HEK293T (cell line): ENCODE data around the gene TNIK.

Experiments used
- BHLHE40 ChIP-seq: fragments of 450-650 bp; IDR thresholded peaks from 2 replicates; pipeline ENCODE4 v1.6.1; 2016; ENCODE audit warnings: mild to moderate bottlenecking, moderate library complexity, borderline replicate concordance
- CTBP1 ChIP-seq: fragments of 450-650 bp; IDR thresholded peaks from 2 replicates; pipeline ENCODE4 v1.6.1; 2016; ENCODE audit warnings: borderline replicate concordance
- ELF4 ChIP-seq: fragments of 450-650 bp; IDR thresholded peaks from 2 replicates; pipeline ENCODE4 v1.6.1; 2017; ENCODE audit warnings: antibody characterized with exemption
- FOXA1 ChIP-seq: fragments of 450-650 bp; IDR thresholded peaks from 2 replicates; pipeline ENCODE4 v1.6.1; 2016; ENCODE audit warnings: mild to moderate bottlenecking
- FOXK2 ChIP-seq: fragments of 450-650 bp; IDR thresholded peaks from 2 replicates; pipeline ENCODE4 v1.6.1; 2016; ENCODE audit warnings: mild to moderate bottlenecking
- FOXM1 ChIP-seq: fragments of 450-650 bp; IDR thresholded peaks from 2 replicates; pipeline ENCODE4 v1.6.1; 2017; ENCODE audit warnings: mild to moderate bottlenecking, borderline replicate concordance
- L3MBTL2 ChIP-seq: fragments of 450-650 bp; conservative IDR thresholded peaks from 2 replicates; pipeline ENCODE4 v1.6.1; 2016; ENCODE audit warnings: mild to moderate bottlenecking
- NFRKB ChIP-seq: fragments of 450-650 bp; IDR thresholded peaks from 2 replicates; pipeline ENCODE4 v1.6.1; 2016; ENCODE audit warnings: mild to moderate bottlenecking, moderate library complexity
- SP1 ChIP-seq: fragments of 450-650 bp; IDR thresholded peaks from 2 replicates; pipeline ENCODE4 v1.6.1; 2017
- SUZ12 ChIP-seq: fragments of 450-650 bp; IDR thresholded peaks from 2 replicates; pipeline ENCODE4 v1.6.1; 2016; ENCODE audit warnings: mild to moderate bottlenecking
- TARDBP ChIP-seq: fragments of 450-650 bp; IDR thresholded peaks from 2 replicates; pipeline ENCODE4 v1.6.1; 2016
- TF ChIP-seq, protein P1 (sequence below): fragments of 450-650 bp; IDR thresholded peaks from 2 replicates; pipeline ENCODE4 v1.6.1; 2016

DNA sequence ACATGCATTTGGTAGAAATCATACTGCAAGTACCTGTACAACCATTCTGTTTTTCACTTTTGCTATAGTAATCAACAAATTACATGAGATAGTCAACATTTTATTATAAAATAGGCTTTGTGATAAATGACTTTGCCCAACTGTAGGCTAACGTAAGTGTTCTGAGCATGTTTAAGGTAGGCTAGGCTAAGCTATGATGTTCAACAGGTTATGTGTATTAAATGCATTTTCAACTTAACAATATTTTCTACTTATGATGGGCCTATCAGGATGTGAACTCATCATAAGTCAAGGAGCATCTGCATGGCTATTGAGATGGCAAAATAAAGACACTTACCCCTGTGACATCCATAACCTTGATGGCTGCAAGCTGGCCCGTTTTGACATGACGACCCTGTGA, 232.4 kb downstream of the TNIK start:
- TF ChIP-seq SP1 (no peak), SUZ12 (no peak), FOXM1 (no peak), CTBP1 (no peak), TARDBP (no peak), FOXA1 (no peak), BHLHE40 (no peak), ELF4 (no peak), FOXK2 (no peak), NFRKB (no peak), L3MBTL2 (no peak)
- TF ChIP-seq, protein P1, sequence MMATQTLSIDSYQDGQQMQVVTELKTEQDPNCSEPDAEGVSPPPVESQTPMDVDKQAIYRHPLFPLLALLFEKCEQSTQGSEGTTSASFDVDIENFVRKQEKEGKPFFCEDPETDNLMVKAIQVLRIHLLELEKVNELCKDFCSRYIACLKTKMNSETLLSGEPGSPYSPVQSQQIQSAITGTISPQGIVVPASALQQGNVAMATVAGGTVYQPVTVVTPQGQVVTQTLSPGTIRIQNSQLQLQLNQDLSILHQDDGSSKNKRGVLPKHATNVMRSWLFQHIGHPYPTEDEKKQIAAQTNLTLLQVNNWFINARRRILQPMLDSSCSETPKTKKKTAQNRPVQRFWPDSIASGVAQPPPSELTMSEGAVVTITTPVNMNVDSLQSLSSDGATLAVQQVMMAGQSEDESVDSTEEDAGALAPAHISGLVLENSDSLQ: no peak
